Heart left ventricle (tissue), 16 donors: ENCODE results near the gene MTMR2. TPM values are rescaled to one million over a fixed set of nuclear protein-coding genes. Genes with fewer than 3 reads are reported as not detected.

Experiments
- ATAC-seq, 4 donors: fragments of 200-7000 bp; cut with Tn5 transposase; one replicate each; pipeline ENCODE4 v1.9.1; 2020 to 2022; ENCODE audit warnings: moderate library complexity in 4 of 4, mild to moderate bottlenecking in 3 of 4, moderate number of reproducible peaks in 1 of 4
- DNase-seq, 5 donors: peaks; one replicate each; pipeline ENCODE4 v3.0.0-alpha.2; 2020
- H3K27ac ChIP-seq, 12 donors: fragments of 200-600 bp; sonication (generic) in 4 of 12; one replicate each; pipeline versions ENCODE4 v1.5.0 to v1.8.0; 2016 to 2022; ENCODE audit warnings: mild to moderate bottlenecking in 2 of 12
- H3K27me3 ChIP-seq, 9 donors: fragments of 200-600 bp; sonication (generic) in 2 of 9; one replicate each; pipeline versions ENCODE4 v1.5.1 to v1.8.0; 2016 to 2022; ENCODE audit warnings: mild to moderate bottlenecking in 3 of 9
- H3K36me3 ChIP-seq, 9 donors: fragments of 200-600 bp; sonication (generic) in 2 of 9; one replicate each; pipeline versions ENCODE4 v1.5.0 to v1.8.0; 2018 to 2022; ENCODE audit warnings: mild to moderate bottlenecking in 2 of 9
- H3K4me1 ChIP-seq, 12 donors: fragments of 200-600 bp; sonication (generic) in 4 of 12; one replicate each; pipeline versions ENCODE4 v1.5.0 to v1.8.0; 2016 to 2022; ENCODE audit warnings: mild to moderate bottlenecking in 3 of 12
- H3K4me3 ChIP-seq, 12 donors: fragments of 200-600 bp; sonication (generic) in 4 of 12; one replicate each; pipeline versions ENCODE4 v1.5.0 to v1.8.0; 2017 to 2022; ENCODE audit warnings: mild to moderate bottlenecking in 9 of 12, moderate library complexity in 4 of 12
- H3K9me3 ChIP-seq, 12 donors: fragments of 200-600 bp; sonication (generic) in 4 of 12; one replicate each; pipeline versions ENCODE4 v1.5.0 to v1.8.0; 2016 to 2022; ENCODE audit warnings: mild to moderate bottlenecking in 1 of 12
- CTCF ChIP-seq, 12 donors: fragments of 200-600 bp; sonication (generic) in 4 of 12; IDR thresholded peaks; one replicate each; pipeline versions ENCODE4 v1.5.0 to v1.8.0; 2018 to 2022; ENCODE audit warnings: antibody characterized with exemption in 12 of 12, mild to moderate bottlenecking in 5 of 12
- POLR2A ChIP-seq, 2 donors: fragments of 450-650 bp; IDR thresholded peaks; one replicate each; pipeline ENCODE4 v1.6.1; 2017; ENCODE audit warnings: antibody characterized with exemption in 2 of 2, mild to moderate bottlenecking in 2 of 2, moderate library complexity in 2 of 2
- WGBS, 4 donors: extraction: QIAGEN DNeasy Blood & Tissue Kit in 2 of 4; methylation state at CpG; one replicate each; pipeline versions ENCODE4 v1.1.5 to v1.1.7; 2013 to 2018; 5-methylcytosine and 5-hydroxymethylcytosine counted together
- intact Hi-C, 10 donors: fragments of 100-400 bp; cut with DNase I; formaldehyde crosslinking; loops; one replicate each; pipeline versions ENCODE4 v1.11.1 to v1.14.2; 2022
- polyA plus RNA-seq, 2 donors: library from polyadenylated mRNA; stranded (reverse); fragments of 200-250 nt; gene quantifications; one replicate each; pipeline ENCODE4 v1.2.3, GENCODE V29; 2013
- total RNA-seq, 9 donors: library from RNA; depleted of rRNA in 2 of 9; stranded (reverse); fragments of >200 nt in 2 of 9; fragmentation: NEBNext Ultra II Directional in 3 of 9; extraction: Animal tissue kit (Norgen Biotek cat#: 25700) in 3 of 9; gene quantifications; one replicate each; pipeline versions ENCODE4 v1.1.0 to v1.2.4, GENCODE V29; 2016 to 2023
- donor health status: ischemic (EF 13 %, LVEDD 7.1; RV severe dilation, severe dysfunction).
- donor health status: healthy with polysubstance abuse.
- donor health status: DM: no; HTN: yes; CAD: no.
- donor health status: DM: no; HTN: no; CAD: no.
- donor health status: ischemic (EF 25% LVEDD 6.9; RV normal size, moderate dysfunction).
- donor health status: ischemic (EF 25% LVEDD 5.7; RV mildly dilated, moderate dysfunction).
- donor health status: healthy.
- donor health status: DM: yes; HTN: yes; CAD: no.
- donor health status: ischemic (EF 35%, LVEDD 5.7; RV mildly dilated, moderate dysfunction).
- donor health status: nonischemic (EF 11% LVEDD 7.7; RV severe dilation, severe dysfunction).
- donor health status: DM: yes; HTN: yes; CAD: no.
- donor health status: PGD.
- donor health status: ischemic (EF 29% LVEDD 5.4; RV normal size, mild dysfunction).
- donor health status: nonischemic (EF 23%, LVEDD 6.1; RV moderate dilation, normal function).

Gene MTMR2
- total and polyA plus RNA-seq, 11 donors, result 7.1 to 23.9 (median 18.6) TPM

DNA sequence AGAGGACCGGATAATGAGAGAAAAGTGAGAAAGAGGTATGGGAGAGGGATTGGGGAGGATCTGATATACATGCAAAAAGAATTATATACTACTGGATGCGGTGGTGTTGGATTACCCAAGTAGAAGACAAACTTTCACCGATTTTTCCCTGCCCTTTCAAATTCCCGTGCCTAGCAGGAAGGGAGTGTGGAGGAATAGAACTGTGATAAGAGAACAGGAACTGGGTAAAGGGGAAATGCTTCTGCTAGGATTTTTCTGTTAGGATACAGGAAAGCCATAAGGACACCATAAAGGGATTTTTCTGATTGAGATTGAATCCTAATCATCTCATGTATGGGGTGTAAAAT is 480 bp upstream of the MTMR2 start:
- peaks cover 0 to 40% (median 23%) of the 10 kb centered on the region in 12 donors for H3K4me1 ChIP-seq
- peak overlapping the region; percentile 68 to 93 (median 86) for H3K4me3 ChIP-seq
- TF ChIP-seq POLR2A (IDR thresholded peaks at IDR 0.05) (no peak), CTCF (IDR thresholded peaks at IDR 0.05) (no peak)
- intact Hi-C loops, result loop anchor here in 4 of 10 donors (5.0 to 10.0 kb wide), 4 partner anchors 77 to 418 kb away; partner anchors contain the start of gene MAML2 (in 1 of the 4)
- ATAC-seq (peak; percentile 16 to 49 (median 32)), DNase-seq (no peak)
- H3K27me3 ChIP-seq, result no peaks in the 10 kb centered on the region
- H3K27ac ChIP-seq, result peak overlapping the region; percentile 87 to 98 (median 95)
- WGBS, 4 donors, result 1% methylated on average over 4 of the region's 4 CpGs
- no peaks in the 10 kb centered on the region for H3K9me3 ChIP-seq
- H3K36me3 ChIP-seq, result no peaks in the 10 kb centered on the region

- WGBS, 4 donors, result 1% methylated on average over 7 of the region's 7 CpGs
- ATAC-seq (no peak), DNase-seq (no peak)
- peak overlapping the region; percentile 87 to 98 (median 95) for H3K27ac ChIP-seq
- TF ChIP-seq CTCF (IDR thresholded peaks at IDR 0.05) (no peak), POLR2A (IDR thresholded peaks at IDR 0.05) (no peak)
- H3K4me3 ChIP-seq, result peak overlapping the region; percentile 68 to 93 (median 86)
- H3K4me1 ChIP-seq, result peaks cover 0 to 40% (median 23%) of the 10 kb centered on the region in 12 donors
- no peaks in the 10 kb centered on the region for H3K27me3 ChIP-seq
- intact Hi-C loops, result loop anchor here in 4 of 10 donors (5.0 to 10.0 kb wide), 4 partner anchors 76 to 419 kb away; partner anchors contain the start of gene MAML2 (in 1 of the 4)
- no peaks in the 10 kb centered on the region for H3K36me3 ChIP-seq
- no peaks in the 10 kb centered on the region for H3K9me3 ChIP-seq
Measured at GRCh38 chr11:95923439-95923727, 524 bp downstream of the MTMR2 start.

DNA sequence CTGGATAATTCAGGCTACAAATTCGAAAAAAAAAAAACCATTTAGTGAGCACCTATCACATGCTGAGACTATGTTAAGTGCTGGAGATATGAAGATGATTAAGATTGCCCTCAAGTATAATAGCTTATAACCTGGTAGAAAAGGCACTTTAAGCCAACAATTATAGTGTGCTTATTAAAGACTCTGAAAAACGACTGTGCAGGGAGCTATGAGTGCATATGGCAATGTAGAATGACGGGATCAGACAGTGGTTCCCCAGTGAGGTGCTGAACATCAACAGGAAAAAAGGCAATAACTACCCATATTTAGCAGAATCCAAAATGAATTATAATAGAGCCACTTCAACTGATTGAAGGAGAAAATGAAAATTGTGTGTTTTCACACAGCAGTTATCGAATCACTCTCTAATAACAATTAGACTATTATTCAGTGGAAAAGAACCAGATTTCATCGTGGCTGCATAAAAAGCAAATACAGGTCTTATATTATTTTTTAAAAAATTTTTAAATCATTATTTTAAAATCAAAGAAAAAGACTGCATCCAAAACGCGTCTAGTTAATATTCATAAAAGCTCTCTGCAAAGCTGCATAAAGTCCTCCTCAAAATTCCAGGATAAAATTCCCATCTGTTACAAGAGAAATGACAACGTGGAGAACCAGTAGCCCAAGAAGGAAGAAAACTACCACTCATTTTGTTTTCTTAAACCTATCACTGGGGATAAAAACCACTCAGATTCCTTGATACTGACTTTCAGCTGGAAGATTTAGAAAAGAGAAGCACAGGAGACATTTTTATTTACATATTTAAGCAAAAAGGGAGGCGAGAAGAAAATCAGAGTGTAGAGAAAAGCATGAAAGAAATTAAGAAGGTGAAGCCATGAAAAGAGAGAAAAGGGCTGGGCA is 1.1 kb downstream of the MTMR2 start:
- peaks cover 0 to 40% (median 26%) of the 10 kb centered on the region in 12 donors for H3K4me1 ChIP-seq
- WGBS, 4 donors, result 28 to 35% (median 29%) methylated on average over 9 of the region's 9 CpGs
- ATAC-seq (no peak), DNase-seq (no peak)
- H3K36me3 ChIP-seq, result no peaks in the 10 kb centered on the region
- intact Hi-C loops, result loop anchor here in 4 of 10 donors (5.0 to 10.0 kb wide), 4 partner anchors 75 to 420 kb away; partner anchors contain the start of gene MAML2 (in 1 of the 4)
- H3K9me3 ChIP-seq, result no peaks in the 10 kb centered on the region
- no peaks in the 10 kb centered on the region for H3K27me3 ChIP-seq
- H3K4me3 ChIP-seq, result peak overlapping the region; percentile 68 to 93 (median 86)
- peak overlapping the region; percentile 87 to 98 (median 95) for H3K27ac ChIP-seq
- TF ChIP-seq POLR2A (IDR thresholded peaks at IDR 0.05) (no peak), CTCF (IDR thresholded peaks at IDR 0.05) (no peak)

DNA sequence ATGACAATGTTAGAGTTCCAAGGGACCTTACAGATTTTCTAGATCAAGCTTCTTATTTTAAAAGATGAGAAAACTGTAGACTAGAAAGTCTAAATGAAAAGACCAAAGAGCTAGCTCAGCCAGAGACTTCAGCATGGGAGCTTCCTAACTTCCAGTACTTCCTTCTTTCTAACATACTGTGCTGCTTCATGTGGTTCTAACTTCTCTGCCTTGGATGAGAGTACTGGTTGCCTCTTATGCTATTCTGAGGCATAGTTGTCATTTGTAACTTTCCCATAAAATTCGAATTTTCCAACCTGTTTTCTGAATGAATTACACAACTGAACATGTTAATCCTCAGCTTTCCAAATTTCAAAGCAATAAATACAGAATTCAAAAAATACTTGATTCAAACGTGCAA is 1.8 kb downstream of the MTMR2 start:
- TF ChIP-seq CTCF (IDR thresholded peaks at IDR 0.05), result no peak
- TF ChIP-seq POLR2A (IDR thresholded peaks at IDR 0.05), result no peak
- ATAC-seq (no peak), DNase-seq (no peak)
- WGBS, 4 donors, result 38 to 59% (median 46%) methylated on average over 2 of the region's 2 CpGs
- no peaks in the 10 kb centered on the region for H3K9me3 ChIP-seq
- H3K4me1 ChIP-seq, result peaks cover 0 to 42% (median 32%) of the 10 kb centered on the region in 12 donors
- peak overlapping the region in 2 of 12 donors; percentile 86 to 93 for H3K4me3 ChIP-seq
- peak overlapping the region in 2 of 12 donors; percentile 95 to 98 for H3K27ac ChIP-seq
- H3K27me3 ChIP-seq, result no peaks in the 10 kb centered on the region
- intact Hi-C loops, result loop anchor here in 4 of 10 donors (5.0 to 10.0 kb wide), 4 partner anchors 75 to 420 kb away; partner anchors contain the start of gene MAML2 (in 1 of the 4)
- H3K36me3 ChIP-seq, result no peaks in the 10 kb centered on the region
